ES-I3 (cell line): ENCODE measurements around the gene SAMD3.
"Not testable (repeated sequence)": the region's sequence is repeated elsewhere in the genome, so short reads cannot be mapped to it uniquely, and the experiment has no call there.

Source experiments
- H3K36me3 ChIP-seq: 2 replicates; pipeline ENCODE4 v1.6.1; 2013; ENCODE audit warnings: mild to moderate bottlenecking, low read length, control low read depth, moderate library complexity; ENCODE audit not compliant: insufficient read depth
- H3K4me1 ChIP-seq: 2 replicates; pipeline ENCODE4 v1.6.1; 2013; ENCODE audit warnings: mild to moderate bottlenecking, control low read depth, low read length; ENCODE audit not compliant: insufficient read depth
- H3K9ac ChIP-seq: 2 replicates; pipeline ENCODE4 v1.6.1; 2013; ENCODE audit warnings: low read depth, mild to moderate bottlenecking, low read length, moderate library complexity
- H3K9me3 ChIP-seq: 2 replicates; pipeline ENCODE4 v1.6.1; 2013; ENCODE audit warnings: mild to moderate bottlenecking, low read length, moderate library complexity; ENCODE audit not compliant: control insufficient read depth, insufficient read depth

SAMD3 gene

GRCh38 chr6:130173377-130174004 is 49.3 kb downstream of the SAMD3 start:
- H3K9me3 ChIP-seq, H3K36me3 ChIP-seq, H3K4me1 ChIP-seq, H3K9ac ChIP-seq: not testable (repeated sequence)

GRCh38 chr6:130170160-130170559 is 52.6 kb downstream of the SAMD3 start:
- not testable (repeated sequence) for H3K9ac ChIP-seq, H3K4me1 ChIP-seq, H3K36me3 ChIP-seq, H3K9me3 ChIP-seq

- Histone ChIP-seq H3K36me3 (no peaks in the 10 kb centered on the region), H3K4me1 (no peaks in the 10 kb centered on the region), H3K9me3 (no peaks in the 10 kb centered on the region; the same call in none of the 2 replicates), H3K9ac (no peak overlapping the region)
Measured at GRCh38 chr6:130167655-130168054, 55.1 kb downstream of the SAMD3 start.

GRCh38 chr6:130164251-130164650 is 58.5 kb downstream of the SAMD3 start:
- Histone ChIP-seq H3K36me3 (no peaks in the 10 kb centered on the region), H3K9me3 (no peaks in the 10 kb centered on the region; the same call in 1 of the 2 replicates), H3K4me1 (no peaks in the 10 kb centered on the region), H3K9ac (no peak overlapping the region)

- Histone ChIP-seq H3K9ac (no peak overlapping the region), H3K4me1 (no peaks in the 10 kb centered on the region), H3K36me3 (no peaks in the 10 kb centered on the region), H3K9me3 (peaks cover 4% of the 10 kb centered on the region; the same call in 1 of the 2 replicates)
Measured at GRCh38 chr6:130163266-130163665, 59.5 kb downstream of the SAMD3 start.

GRCh38 chr6:130162421-130162820 is 60.3 kb downstream of the SAMD3 start:
- Histone ChIP-seq H3K36me3 (no peaks in the 10 kb centered on the region), H3K4me1 (no peaks in the 10 kb centered on the region), H3K9me3 (peaks cover 4% of the 10 kb centered on the region; the same call in 1 of the 2 replicates), H3K9ac (no peak overlapping the region)

- Histone ChIP-seq H3K4me1 (no peaks in the 10 kb centered on the region), H3K9me3 (peaks cover 4% of the 10 kb centered on the region; the same call in 1 of the 2 replicates), H3K36me3 (no peaks in the 10 kb centered on the region), H3K9ac (no peak overlapping the region)
Measured at GRCh38 chr6:130161683-130162404, 60.9 kb downstream of the SAMD3 start.

- Histone ChIP-seq H3K36me3 (no peaks in the 10 kb centered on the region), H3K9ac (no peak overlapping the region), H3K4me1 (no peaks in the 10 kb centered on the region), H3K9me3 (0 out of 2 replicates have a peak, but pooled peaks cover 4% of the 10 kb centered on the region)
Measured at GRCh38 chr6:130159956-130160355, 62.8 kb downstream of the SAMD3 start.

- no peaks in the 10 kb centered on the region for H3K36me3 ChIP-seq
- no peak overlapping the region for H3K9ac ChIP-seq
- H3K4me1 ChIP-seq = no peaks in the 10 kb centered on the region
- H3K9me3 ChIP-seq = 0 out of 2 replicates have a peak, but pooled peaks cover 4% of the 10 kb centered on the region
Measured at GRCh38 chr6:130158548-130158947, 64.2 kb downstream of the SAMD3 start.

GRCh38 chr6:130158056-130158455 is 64.7 kb downstream of the SAMD3 start:
- no peak overlapping the region for H3K9ac ChIP-seq
- H3K4me1 ChIP-seq = peaks cover under 1% of the 10 kb centered on the region; the same call in 1 of the 2 replicates
- no peaks in the 10 kb centered on the region for H3K36me3 ChIP-seq
- H3K9me3 ChIP-seq = 0 out of 2 replicates have a peak, but pooled peaks cover 4% of the 10 kb centered on the region

- H3K4me1 ChIP-seq = peaks cover 6% of the 10 kb centered on the region
- no peaks in the 10 kb centered on the region for H3K36me3 ChIP-seq
- no peak overlapping the region for H3K9ac ChIP-seq
- H3K9me3 ChIP-seq = 0 out of 2 replicates have a peak, but pooled peaks cover 4% of the 10 kb centered on the region
Measured at GRCh38 chr6:130156908-130157307, 65.8 kb downstream of the SAMD3 start.

- Histone ChIP-seq H3K9me3 (no peaks in the 10 kb centered on the region), H3K36me3 (no peaks in the 10 kb centered on the region), H3K9ac (no peak overlapping the region), H3K4me1 (peaks cover 6% of the 10 kb centered on the region)
Measured at GRCh38 chr6:130152908-130153510, 69.7 kb downstream of the SAMD3 start.

GRCh38 chr6:130150906-130151305 is 71.8 kb downstream of the SAMD3 start:
- Histone ChIP-seq H3K4me1 (peaks cover 6% of the 10 kb centered on the region), H3K36me3 (no peaks in the 10 kb centered on the region), H3K9me3 (no peaks in the 10 kb centered on the region), H3K9ac (no peak overlapping the region)

GRCh38 chr6:130149016-130149415 is 73.7 kb downstream of the SAMD3 start:
- not testable (repeated sequence) for H3K9ac ChIP-seq, H3K9me3 ChIP-seq, H3K4me1 ChIP-seq, H3K36me3 ChIP-seq

GRCh38 chr6:130148181-130148580 is 74.6 kb downstream of the SAMD3 start:
- no peaks in the 10 kb centered on the region for H3K36me3 ChIP-seq
- peaks cover 6% of the 10 kb centered on the region for H3K4me1 ChIP-seq
- no peaks in the 10 kb centered on the region for H3K9me3 ChIP-seq
- H3K9ac ChIP-seq = no peak overlapping the region
